HCT116 (cell line): ENCODE data around the gene DHRS11. TPM values are rescaled to one million over a fixed set of nuclear protein-coding genes. Genes with fewer than 3 reads are reported as not detected.

ENCODE experiments used
- ATAC-seq: fragments of 200-7000 bp; cut with Tn5 transposase; 2 replicates; pipeline ENCODE4 v1.9.1; 2020; ENCODE audit warnings: mild to moderate bottlenecking, moderate library complexity
- BruUV-seq: library from RNA; stranded (reverse); fragments of 400-500 nt; replicated peaks from 2 replicates; lab custom pipeline; 2021; lab: Mats Ljungman, UMichigan
- CTCF ChIA-PET: fragments of 300-600 bp; sonication (Branson Sonifier 250); formaldehyde crosslinking; loops from one replicate; lab custom pipeline; 2021; ENCODE audit warnings: antibody characterized with exemption; lab: Charles Lee
- POLR2A ChIA-PET: fragments of 300-600, 350-600 bp; sonication (Branson Sonifier 250); formaldehyde crosslinking; loops from one replicate; lab custom pipeline; 2021; ENCODE audit warnings: antibody characterized with exemption; lab: Charles Lee
- RAD21 ChIA-PET, 2 experiments: fragments of 300-600 bp; sonication (Branson Sonifier 250); formaldehyde crosslinking; loops; one replicate each; lab custom pipeline; 2023; ENCODE audit warnings: low total read pairs in 2 of 2; ENCODE audit not compliant: uncharacterized antibody in 2 of 2, unreplicated experiment in 2 of 2, low non-redundant PET in 1 of 2; lab: Charles Lee
- DNase-seq: peaks from one replicate; pipeline ENCODE4 v3.0.0-alpha.2; 2010; ENCODE audit warnings: low read depth, low spot score
- H2AFZ ChIP-seq: fragments of 200-600 bp; shearing (Covaris generic), sonication (generic); 2 replicates; pipeline ENCODE4 v1.6.1; 2017; ENCODE audit warnings: low read depth, mixed run types, mixed read lengths, antibody characterized with exemption, low read length; ENCODE audit not compliant: poor library complexity, severe bottlenecking
- H3K27ac ChIP-seq: 2 replicates; pipeline ENCODE4 v1.5.1; 2012; ENCODE audit warnings: low read depth, low read length
- H3K27me3 ChIP-seq: fragments of 200-600 bp; sonication (generic); 2 replicates; pipeline ENCODE4 v1.6.1; 2016; ENCODE audit warnings: mixed run types, low read length, mixed read lengths; ENCODE audit not compliant: insufficient read depth
- H3K36me3 ChIP-seq, 2 experiments: fragments of 200-500 bp in 1 of 2; fragments of 200-600 bp in 1 of 2; sonication (Bioruptor generic) in 1 of 2; sonication (generic) in 1 of 2; 2 replicates each; pipeline versions ENCODE4 v1.5.1 to v1.6.1; 2014 to 2016; ENCODE audit warnings: low read length in 2 of 2, inconsistent platforms in 1 of 2, mixed read lengths in 1 of 2, mixed run types in 1 of 2; ENCODE audit not compliant: insufficient read depth in 2 of 2, control insufficient read depth in 1 of 2
- H3K4me1 ChIP-seq, 2 experiments: fragments of 200-600 bp in 1 of 2; sonication (generic) in 1 of 2; 2 replicates each; pipeline versions ENCODE4 v1.5.1 to v1.6.1; 2012 to 2017; ENCODE audit warnings: low read length in 2 of 2, inconsistent platforms in 1 of 2, mild to moderate bottlenecking in 1 of 2, mixed read lengths in 1 of 2, mixed run types in 1 of 2, moderate library complexity in 1 of 2; ENCODE audit not compliant: insufficient read depth in 2 of 2, control insufficient read depth in 1 of 2
- H3K4me2 ChIP-seq: fragments of 200-600 bp; sonication (generic); 2 replicates; pipeline ENCODE4 v1.6.1; 2017; ENCODE audit warnings: mixed run types, low read length, mixed read lengths
- H3K4me3 ChIP-seq, 2 experiments: fragments of 200-600 bp in 1 of 2; sonication (generic) in 1 of 2; replicated peaks in 1 of 2; 2 replicates each; pipeline ENCODE4 v1.5.1; 2011 to 2016; ENCODE audit warnings: low read length in 2 of 2, control low read depth in 1 of 2, low read depth in 1 of 2, mild to moderate bottlenecking in 1 of 2, mixed read lengths in 1 of 2, mixed run types in 1 of 2
- H3K79me2 ChIP-seq: fragments of 200-600 bp; sonication (generic); 2 replicates; pipeline ENCODE4 v1.6.1; 2017; ENCODE audit warnings: mild to moderate bottlenecking, mixed run types, low read length, moderate library complexity, mixed read lengths; ENCODE audit not compliant: insufficient read depth
- H3K9ac ChIP-seq: fragments of 200-600 bp; sonication (generic); 2 replicates; pipeline ENCODE4 v1.6.1; 2016; ENCODE audit warnings: low read length, mixed read lengths
- H3K9me2 ChIP-seq: fragments of 200-600 bp; sonication (generic), shearing (Covaris generic); 2 replicates; pipeline ENCODE4 v1.6.1; 2017; ENCODE audit warnings: mixed run types, mild to moderate bottlenecking, moderate library complexity; ENCODE audit not compliant: insufficient read depth
- H3K9me3 ChIP-seq, 2 experiments: fragments of 200-500 bp in 1 of 2; fragments of 200-600 bp in 1 of 2; sonication (Bioruptor generic) in 1 of 2; sonication (generic) in 1 of 2; 2 replicates each; pipeline ENCODE4 v1.6.1; 2014 to 2017; ENCODE audit warnings: low read length in 2 of 2, mixed read lengths in 2 of 2, inconsistent platforms in 1 of 2, low read depth in 1 of 2, mild to moderate bottlenecking in 1 of 2, mixed run types in 1 of 2, moderate library complexity in 1 of 2; ENCODE audit not compliant: control insufficient read depth in 1 of 2, insufficient read depth in 1 of 2
- H4K20me1 ChIP-seq: fragments of 200-600 bp; sonication (generic), shearing (Covaris generic); 2 replicates; pipeline ENCODE4 v1.6.1; 2017; ENCODE audit warnings: mixed run types, mild to moderate bottlenecking, moderate library complexity; ENCODE audit not compliant: insufficient read depth
- CBX3 ChIP-seq: IDR thresholded peaks from 2 replicates; pipeline ENCODE4 v1.6.1; 2012; ENCODE audit warnings: low read depth
- CEBPB ChIP-seq: IDR thresholded peaks from 2 replicates; pipeline ENCODE4 v1.6.1; 2012; ENCODE audit warnings: low read depth
- EGR1 ChIP-seq: IDR thresholded peaks from 2 replicates; pipeline ENCODE4 v1.6.1; 2012; ENCODE audit warnings: low read depth
- FOSL1 ChIP-seq: IDR thresholded peaks from 2 replicates; pipeline ENCODE4 v1.6.1; 2012; ENCODE audit warnings: low read depth
- MAX ChIP-seq: IDR thresholded peaks from 2 replicates; pipeline ENCODE4 v1.6.1; 2012
- POLR2AphosphoS5 ChIP-seq: IDR thresholded peaks from 2 replicates; pipeline ENCODE4 v1.6.1; 2011; ENCODE audit warnings: mild to moderate bottlenecking, low read depth, low read length, moderate library complexity
- RAD21 ChIP-seq: IDR thresholded peaks from 2 replicates; pipeline ENCODE4 v1.6.1; 2012; ENCODE audit warnings: low read depth, mild to moderate bottlenecking
- REST ChIP-seq: IDR thresholded peaks from 2 replicates; pipeline ENCODE4 v1.6.1; 2012; ENCODE audit warnings: low read depth
- SIN3A ChIP-seq: IDR thresholded peaks from 2 replicates; pipeline ENCODE4 v1.6.1; 2012; ENCODE audit warnings: low read depth
- SP1 ChIP-seq: IDR thresholded peaks from 2 replicates; pipeline ENCODE4 v1.6.1; 2012; ENCODE audit warnings: low read depth
- ZFX ChIP-seq: fragments of 450-650 bp; IDR thresholded peaks from 2 replicates; pipeline ENCODE4 v1.6.1; 2017
- intact Hi-C: fragments of 100-400 bp; cut with micrococcal nuclease; formaldehyde crosslinking; loops from 2 replicates; pipeline ENCODE4 v1.10.0; 2022
- total RNA-seq: library from RNA; stranded (reverse); gene quantifications from one replicate; pipeline ENCODE4 v1.2.1, GENCODE V29; 2021; ENCODE audit not compliant: unreplicated experiment

Gene DHRS11
- total RNA-seq, 1 experiment from 2014 or later: 21.5 TPM

- TF ChIP-seq REST: no peak
- TF ChIP-seq POLR2AphosphoS5: peak; percentile 74
- peak; percentile 42 for TF ChIP-seq SP1
- no peak for TF ChIP-seq FOSL1
Observed at GRCh38 chr17:36591434-36592315, at the start of gene DHRS11 (continued).

DNA sequence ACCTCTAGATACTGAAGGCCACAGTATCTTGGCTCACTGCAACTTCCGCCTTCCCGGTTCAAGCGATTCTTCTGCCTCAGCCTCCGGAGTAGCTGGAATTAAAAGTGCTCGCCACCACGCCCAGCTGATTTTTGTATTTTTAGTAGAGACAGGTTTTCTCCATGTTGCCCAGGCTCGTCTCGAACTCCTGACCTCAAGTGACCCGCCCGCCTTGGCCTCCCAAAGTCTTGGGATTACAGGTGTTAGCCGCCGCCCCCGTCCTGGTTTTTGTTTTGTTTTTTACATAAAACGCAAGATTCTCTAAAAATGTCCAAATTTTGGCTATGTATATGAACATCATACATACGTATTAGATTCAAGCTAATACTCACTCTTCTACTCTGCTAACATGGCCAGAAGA lies 48.9 kb upstream of the DHRS11 start:
- intact Hi-C loops: no loop called here
- peak overlapping the region; percentile 87; the same call in 1 of the 2 replicates for H3K4me2 ChIP-seq
- H3K4me3 ChIP-seq: no peak overlapping the region
- peaks cover 10 to 26% of the 10 kb centered on the region in 2 experiments; a peak in 3 of 4 replicates for H3K4me1 ChIP-seq
- ChIA-PET CTCF (no interaction called here), POLR2A (no interaction called here), RAD21 (no interaction called here)
- BruUV-seq: no TSS peak
- no peaks in the 10 kb centered on the region for H3K9me2 ChIP-seq
- no peaks in the 10 kb centered on the region for H3K9me3 ChIP-seq
- no peak overlapping the region for H3K27ac ChIP-seq
- H3K79me2 ChIP-seq: peaks cover 50% of the 10 kb centered on the region
- H3K9ac ChIP-seq: no peak overlapping the region
- no peak for TF ChIP-seq CEBPB
- TF ChIP-seq REST: no peak
- TF ChIP-seq ZFX: no peak
- TF ChIP-seq MAX: no peak
- TF ChIP-seq EGR1: no peak
- TF ChIP-seq RAD21: no peak
- no peak for TF ChIP-seq SIN3A
- no peak for TF ChIP-seq CBX3
- TF ChIP-seq FOSL1: no peak
- H2AFZ ChIP-seq: no peak overlapping the region
- no peak for DNase-seq
- H3K36me3 ChIP-seq: peaks cover 5 to 13% of the 10 kb centered on the region in 2 experiments; a peak in 3 of 4 replicates
- no peaks in the 10 kb centered on the region for H3K27me3 ChIP-seq
- no peaks in the 10 kb centered on the region for H4K20me1 ChIP-seq
- ATAC-seq: no peak
